DMS 273 (cell line): ENCODE measurements around the gene LNPEP.

ENCODE experiments used
- DNase-seq: peaks from one replicate; lab custom pipeline; 2025; ENCODE audit not compliant: unreplicated experiment; lab: John Stamatoyannopoulos, UW

LNPEP gene

DNA sequence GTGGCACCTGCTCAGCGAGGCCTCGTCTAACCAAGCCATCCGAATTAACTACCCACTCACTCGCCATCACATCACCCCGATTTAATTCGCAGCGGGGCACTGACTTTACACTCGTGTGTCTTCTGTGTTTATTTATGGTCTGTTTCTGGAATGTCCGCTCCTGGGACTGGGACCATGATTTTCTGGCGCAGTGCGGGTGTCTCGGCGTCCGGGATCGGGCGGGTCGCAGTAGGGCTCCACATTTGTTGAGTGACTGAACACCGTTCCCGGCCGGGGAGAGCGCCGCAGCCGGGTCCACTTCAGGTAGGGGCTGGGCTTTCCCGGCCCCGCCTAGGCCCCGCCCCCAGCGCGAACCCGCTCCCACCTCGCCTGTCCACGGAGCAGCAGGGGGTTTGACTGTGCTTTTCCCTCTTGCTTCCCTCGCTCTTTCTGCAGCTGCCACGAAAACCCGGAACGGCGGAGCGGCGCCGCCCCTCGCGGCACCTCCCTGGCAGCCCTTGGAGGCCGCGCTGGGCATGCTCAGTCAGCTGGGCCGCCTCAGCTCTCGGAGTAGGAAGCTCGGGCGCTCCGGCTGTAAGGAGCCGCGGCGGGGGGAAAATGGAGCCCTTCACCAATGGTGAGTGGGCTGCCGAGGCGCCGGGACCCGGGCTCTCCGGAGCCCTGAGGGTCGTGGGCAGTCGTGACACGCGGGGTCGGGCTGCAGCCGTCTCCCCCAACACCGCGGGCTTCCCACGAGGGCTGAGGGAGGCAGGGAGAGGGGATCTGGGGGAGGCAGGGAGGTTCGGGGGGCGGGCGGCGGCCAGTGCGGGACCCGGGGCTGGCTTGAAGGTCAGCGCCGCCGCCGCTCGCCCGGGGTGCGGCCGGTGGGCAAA is at the start of gene LNPEP:
Gene LNPEP, plus strand, starts transcription at position 522 of the 872 bp plus-strand sequence. Its CDS starts 76 bp downstream, at position 598.
- DNase-seq = peak; percentile 99

- no peak for DNase-seq
Observed at GRCh38 chr5:96893342-96893741, 42.5 kb upstream of the LNPEP start.

GRCh38 chr5:96896276-96896675 is 39.6 kb upstream of the LNPEP start:
- DNase-seq = no peak

- no peak for DNase-seq
Observed at GRCh38 chr5:96896806-96897205, 39.1 kb upstream of the LNPEP start.

DNA sequence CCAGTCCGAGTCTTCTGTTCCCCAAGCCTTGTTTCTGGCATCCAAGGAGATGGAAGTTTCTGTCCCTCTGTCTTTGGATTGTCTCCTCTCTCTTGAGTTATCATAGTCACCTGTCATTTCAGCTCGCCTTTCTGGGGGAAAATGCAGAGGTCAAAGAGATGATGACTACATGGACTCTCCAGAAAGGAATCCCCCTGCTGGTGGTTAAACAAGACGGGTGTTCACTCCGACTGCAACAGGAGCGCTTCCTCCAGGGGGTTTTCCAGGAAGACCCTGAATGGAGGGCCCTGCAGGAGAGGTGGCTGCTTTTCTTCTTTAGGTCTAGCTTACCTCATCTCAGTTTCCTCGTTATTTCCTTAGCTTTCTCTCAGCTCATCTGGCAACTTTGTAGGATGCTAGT is 34.5 kb upstream of the LNPEP start:
- peak; percentile 8 for DNase-seq

DNA sequence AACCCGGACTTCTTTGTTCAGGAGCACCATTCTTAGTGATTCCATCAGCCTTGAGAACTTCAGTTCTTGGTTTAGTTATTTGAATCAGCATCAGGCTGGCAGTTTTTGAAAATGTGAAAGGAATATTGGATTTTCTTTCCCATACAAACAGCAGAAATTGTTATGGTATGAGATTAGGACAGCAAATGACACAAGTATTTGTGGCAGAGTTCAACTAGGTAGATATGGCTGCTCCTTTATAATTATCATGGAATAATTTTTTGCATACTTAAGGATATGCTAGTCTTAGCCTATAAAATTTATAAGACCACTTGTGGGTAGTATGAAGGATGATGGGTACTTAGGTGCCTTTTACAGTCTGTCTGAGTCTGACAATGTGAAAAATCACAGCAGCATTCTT is 34.0 kb upstream of the LNPEP start:
- no peak for DNase-seq

DNA sequence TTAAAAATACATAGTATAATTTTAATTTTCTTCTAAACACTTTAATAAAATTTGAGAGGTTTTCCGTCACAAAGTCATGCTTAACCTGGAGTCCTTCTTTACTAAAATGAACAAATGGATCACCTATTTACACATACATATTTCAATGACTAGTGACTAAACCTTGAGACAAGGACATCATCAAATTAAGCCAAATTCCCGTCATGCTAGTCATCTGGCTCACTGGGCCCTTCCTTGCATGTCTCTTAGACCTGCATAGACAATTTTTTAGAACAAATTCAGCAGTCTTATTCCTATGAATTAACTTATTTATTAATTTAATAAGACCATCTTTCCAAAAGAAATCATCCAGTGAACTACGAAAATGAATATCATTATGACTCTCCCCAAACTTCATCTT is 33.0 kb upstream of the LNPEP start:
- DNase-seq = no peak

DNA sequence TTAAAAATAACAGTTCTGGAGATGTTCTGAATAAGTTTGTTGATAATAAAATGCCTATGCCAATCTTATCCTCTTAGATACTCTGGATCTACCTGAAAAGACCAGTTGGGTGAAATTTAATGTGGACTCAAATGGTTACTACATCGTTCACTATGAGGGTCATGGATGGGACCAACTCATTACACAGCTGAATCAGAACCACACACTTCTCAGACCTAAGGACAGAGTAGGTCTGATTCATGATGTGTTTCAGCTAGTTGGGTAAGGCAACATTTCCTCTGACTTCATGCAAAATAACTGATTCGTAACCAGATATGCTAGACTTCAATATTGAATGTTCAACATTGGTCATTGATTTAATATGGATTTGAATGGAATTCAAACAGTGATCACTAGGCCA is 32.6 kb upstream of the LNPEP start:
- no peak for DNase-seq

DNA sequence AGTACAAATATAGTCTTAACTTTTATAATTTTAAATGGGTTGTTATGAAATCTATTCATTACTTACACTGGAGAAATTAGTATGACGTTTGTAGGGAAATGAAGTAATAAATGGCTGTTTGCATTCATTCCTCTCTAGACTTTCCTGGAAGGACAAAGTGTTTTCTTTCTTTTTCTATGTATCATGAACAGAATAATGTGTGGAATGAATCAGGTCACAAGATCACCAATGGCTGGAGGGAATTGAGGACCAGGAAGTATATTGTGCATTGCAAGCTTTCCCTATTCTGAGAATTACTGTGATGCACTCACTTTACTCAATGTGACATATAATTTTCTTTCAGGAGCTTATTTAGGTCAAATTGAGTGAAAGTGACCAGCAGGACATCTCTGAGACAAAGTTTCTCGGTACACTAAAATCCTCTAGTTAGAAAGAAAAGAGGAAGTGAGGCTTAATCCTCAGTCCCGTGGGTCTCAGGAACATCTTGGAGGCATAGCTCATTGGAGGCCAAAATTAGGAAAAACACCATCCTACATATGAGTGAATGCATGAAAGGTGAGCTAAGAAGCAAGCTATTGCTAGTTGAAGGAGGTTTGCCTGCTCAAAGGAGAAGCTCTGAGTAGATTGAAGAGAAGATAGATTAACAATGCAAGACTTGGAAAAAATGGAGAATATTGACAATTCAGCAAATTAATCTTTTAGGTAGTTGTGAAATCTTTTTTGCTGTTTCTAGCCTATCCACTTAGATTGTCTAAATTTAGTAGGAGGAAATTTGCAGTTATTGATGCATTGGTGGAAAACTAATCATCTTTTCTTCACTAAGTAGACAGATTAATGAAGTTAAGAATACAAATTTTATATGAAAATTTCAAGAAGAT is 31.6 kb upstream of the LNPEP start:
- no peak for DNase-seq

DNA sequence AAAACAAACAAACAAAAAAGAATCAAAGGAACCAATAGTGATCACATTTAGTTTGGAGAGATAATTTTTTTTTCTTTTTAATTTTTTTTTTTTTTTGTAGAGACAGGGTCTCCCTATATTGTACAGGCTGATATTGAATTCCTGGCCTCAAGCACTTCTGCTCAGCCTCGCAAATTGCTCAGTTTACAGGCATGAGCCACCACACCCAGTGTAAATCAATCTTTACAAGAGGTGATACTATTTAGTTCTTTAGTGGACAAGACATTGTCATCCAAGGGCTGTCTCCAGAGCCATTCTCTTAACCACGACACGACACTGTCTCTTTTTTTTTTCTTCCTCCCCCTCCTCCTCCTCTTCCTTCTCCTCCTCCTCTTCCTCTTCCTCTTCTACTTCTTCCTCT is 30.0 kb upstream of the LNPEP start:
- no peak for DNase-seq

GRCh38 chr5:96909003-96909402 is 26.9 kb upstream of the LNPEP start:
- no peak for DNase-seq

- DNase-seq = no peak
Observed at GRCh38 chr5:96909435-96909834, 26.4 kb upstream of the LNPEP start.

DNA sequence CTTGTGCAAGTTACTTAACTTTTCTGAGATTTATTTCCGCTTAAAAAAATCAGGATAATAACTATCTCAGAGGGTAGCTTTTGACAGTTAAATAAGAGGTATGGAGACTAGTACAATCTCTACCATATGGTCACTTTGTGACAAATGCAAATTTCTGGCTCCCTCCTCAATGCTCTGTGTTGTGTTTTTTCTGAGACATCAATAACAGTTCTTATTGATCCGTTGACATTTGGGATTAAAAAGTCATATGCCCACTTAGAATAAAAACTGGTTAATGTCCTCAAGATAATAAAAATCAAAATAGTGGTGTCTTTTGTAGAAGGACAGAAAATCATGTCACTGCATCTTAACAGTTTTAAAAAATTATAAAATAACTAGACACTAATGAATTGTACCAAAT is 24.7 kb upstream of the LNPEP start:
- DNase-seq = no peak

- DNase-seq = no peak
Observed at GRCh38 chr5:96913233-96913632, 22.6 kb upstream of the LNPEP start.

GRCh38 chr5:96919754-96920197 is 16.1 kb upstream of the LNPEP start:
- DNase-seq = no peak

GRCh38 chr5:96920744-96921355 is 15.0 kb upstream of the LNPEP start:
- no peak for DNase-seq

GRCh38 chr5:96922499-96923244 is 13.2 kb upstream of the LNPEP start:
- no peak for DNase-seq

- DNase-seq = no peak
Observed at GRCh38 chr5:96924016-96924443, 11.8 kb upstream of the LNPEP start.

DNA sequence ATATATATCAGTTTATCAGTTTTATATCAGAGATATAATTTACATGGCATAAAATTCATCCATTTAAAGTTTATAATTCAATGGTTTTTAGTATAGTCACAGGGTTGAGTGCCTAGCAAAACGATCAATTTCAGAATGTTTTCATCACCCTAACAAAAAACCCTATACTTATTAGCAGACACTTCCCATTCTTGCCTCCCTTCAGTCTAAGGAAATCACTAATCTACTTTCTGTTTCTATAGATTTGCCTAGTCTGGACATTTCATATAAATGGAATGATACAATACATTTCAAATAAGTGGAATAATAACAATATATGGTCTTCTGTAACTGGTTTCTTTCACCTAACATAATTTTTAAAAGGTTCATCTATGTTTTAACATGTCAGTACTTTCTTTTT is 9.6 kb upstream of the LNPEP start:
- DNase-seq = no peak

- no peak for DNase-seq
Observed at GRCh38 chr5:96927008-96927407, 8.9 kb upstream of the LNPEP start.
